Stimulated activated CD4-positive, alpha-beta T cell treated with anti-CD3 and anti-CD28 coated beads, Interleukin-12 subunit alpha, Interleukin-12 subunit beta, amount 100 ng/mL, for 24 hours (primary cell): Measurements from ENCODE around the gene GNGT2.
A peak's percentile ranks its signal among the peaks of the same experiment; 100 is the strongest.

ENCODE experiments used
- DNase-seq, 2 experiments: peaks; one replicate each; pipeline ENCODE4 v3.0.0-alpha.2; 2020; ENCODE audit warnings: low read depth in 2 of 2

Gene GNGT2

DNA sequence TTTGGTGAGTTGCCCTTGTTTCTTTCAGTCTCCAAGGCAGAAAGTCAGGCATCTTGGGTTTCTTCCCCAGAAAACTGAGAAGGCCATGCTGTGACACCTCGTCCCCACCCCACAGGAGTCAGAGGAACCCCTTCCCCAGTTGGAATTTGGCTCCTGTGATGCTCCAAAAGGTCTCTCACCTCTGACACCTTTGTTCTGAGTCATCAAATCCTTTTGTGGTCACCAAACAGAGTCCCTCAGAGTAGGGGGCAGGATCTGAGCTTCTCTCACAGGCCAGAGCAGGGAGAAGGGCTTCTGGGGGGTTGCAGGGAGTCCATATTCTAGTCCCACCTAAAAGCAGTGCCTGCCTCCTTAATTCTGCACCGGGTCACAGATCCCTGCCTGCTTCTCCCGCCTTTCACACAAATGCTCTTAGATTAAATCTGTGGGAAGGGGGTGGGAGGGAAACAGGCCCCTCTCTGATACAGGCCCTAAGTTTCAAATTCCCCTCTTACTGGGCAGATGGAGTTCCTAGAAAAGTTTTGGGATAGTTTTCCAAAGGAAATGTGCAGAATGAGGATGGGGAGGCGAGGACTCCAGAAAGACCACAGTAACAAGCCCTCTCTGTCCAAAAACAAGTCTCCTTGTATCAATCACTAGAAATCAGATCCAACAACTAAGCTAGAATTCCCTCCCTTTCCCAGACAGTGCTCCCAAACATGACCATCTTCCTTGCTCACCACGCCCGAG is 18.9 kb upstream of the GNGT2 start:
- DNase-seq, result no peak

DNA sequence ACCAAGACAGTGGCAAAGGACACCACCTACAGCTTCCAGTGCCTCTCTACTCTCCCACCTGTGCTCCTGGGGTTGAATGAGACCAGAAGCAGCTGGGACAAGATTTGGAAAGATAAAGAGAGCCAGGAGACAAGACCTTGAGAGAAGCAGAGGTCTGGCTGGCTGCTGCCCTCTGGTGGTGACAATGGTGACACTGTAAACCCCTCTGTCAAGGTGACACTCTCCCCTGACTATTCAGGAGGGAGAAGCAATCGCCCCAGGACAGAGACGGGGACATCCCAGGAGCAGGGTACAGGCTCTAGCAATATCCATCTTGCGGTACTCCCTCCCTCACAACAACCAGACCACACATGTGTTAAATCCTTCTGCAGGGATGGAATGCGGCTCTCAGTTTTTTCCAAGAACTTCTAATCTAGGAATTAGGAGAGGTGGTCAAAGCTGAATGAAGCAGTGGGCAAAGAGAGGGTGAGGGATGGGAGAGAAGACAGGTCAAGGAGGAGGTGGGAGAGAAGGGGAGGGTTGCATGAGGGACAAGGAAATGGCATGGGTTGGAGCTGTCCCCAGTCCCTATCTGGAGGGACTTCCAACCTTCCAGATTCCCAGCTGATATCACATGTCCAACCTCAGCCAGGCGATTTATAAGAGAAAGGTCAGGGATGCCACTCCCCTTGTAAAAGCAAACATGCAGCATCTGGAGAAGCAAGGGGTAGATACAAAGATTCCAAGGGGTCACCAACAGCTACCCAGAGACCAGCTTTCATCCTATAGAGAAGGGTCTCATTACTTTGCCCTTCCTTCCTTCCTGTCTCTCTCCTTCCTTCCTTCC is 17.3 kb upstream of the GNGT2 start:
- DNase-seq, result peak; percentile 46 to 80

DNA sequence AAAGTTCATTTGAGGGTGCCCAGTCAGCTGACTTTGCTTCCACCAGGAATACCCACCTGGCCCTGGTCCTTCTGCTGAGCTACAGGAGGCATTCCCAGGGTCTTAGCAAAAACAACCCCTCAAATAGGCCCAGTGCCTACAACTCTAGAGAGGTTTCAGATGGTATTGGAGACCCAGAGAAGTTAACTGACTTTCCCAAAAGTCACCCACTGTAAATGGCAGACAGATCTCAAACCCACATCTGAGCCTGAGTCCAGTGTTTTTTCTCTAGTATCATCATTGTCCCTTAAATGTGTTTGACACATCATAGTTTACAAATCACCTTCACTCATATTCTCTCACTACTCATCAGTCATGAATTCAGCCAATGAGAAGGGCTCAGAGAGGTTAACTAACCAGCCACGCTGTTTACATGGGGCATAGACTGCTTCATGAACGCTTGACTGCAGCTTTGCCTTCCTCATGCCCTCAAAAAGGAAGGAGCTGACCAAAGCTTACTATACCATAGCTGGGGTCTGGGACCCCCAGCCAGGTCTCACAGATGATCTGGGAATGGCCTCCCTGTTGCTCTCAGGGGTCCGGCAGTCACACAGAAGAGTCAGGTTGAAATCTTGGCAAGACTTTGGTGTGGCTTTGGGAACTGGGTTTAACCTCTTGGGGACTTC is 16.5 kb upstream of the GNGT2 start:
- DNase-seq, result no peak

DNA sequence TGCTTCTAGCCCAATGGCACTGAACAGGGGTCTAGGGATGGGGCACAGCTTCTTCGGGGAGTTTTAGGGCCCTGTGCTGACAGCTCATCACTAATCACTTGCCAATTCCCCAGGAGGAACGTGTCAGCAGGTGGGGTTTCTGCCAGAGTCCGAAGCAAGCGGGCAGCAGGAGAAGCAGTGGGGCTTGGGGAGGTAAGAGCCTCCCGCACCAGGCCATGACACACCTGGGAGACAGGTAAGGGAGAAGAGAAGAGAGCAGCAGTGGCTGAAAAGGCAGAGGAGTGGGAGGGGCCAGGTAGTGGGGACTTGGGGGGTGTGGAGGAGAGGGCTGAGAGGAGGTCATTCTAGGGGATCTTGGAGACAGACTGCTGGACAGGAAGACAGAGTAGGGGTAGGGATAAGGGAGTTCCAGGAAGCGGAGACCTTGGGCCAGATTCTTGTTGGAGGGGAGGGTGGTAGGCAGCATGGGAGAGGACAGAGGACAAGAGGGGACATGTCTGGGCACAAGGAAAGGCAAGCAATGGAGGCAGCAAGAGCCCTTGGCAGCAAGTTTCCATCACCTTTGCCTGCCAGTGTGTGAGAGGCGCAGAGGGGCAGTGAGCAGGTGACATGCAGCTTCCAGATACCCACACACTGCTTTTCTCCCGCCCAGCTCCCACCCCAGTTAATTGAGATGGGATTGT is 15.3 kb upstream of the GNGT2 start:
- no peak for DNase-seq

DNA sequence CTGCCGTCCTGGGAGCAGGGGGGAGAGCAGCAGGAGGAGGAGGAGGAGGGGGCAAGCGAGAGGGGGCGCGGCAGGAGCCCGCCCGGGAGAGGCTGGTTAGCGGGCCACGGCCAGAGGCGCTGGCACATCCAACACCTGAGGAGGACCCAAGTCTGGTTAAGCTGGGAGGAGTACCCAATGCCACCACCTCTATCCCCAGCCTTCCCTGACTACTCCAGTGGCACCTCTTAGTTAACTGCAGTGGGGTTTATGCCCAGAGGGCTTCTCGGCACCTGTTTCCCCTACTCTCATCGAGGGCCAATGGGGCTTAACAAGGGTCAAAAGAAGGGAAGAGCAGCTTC is 14.6 kb upstream of the GNGT2 start:
- DNase-seq, result no peak

DNA sequence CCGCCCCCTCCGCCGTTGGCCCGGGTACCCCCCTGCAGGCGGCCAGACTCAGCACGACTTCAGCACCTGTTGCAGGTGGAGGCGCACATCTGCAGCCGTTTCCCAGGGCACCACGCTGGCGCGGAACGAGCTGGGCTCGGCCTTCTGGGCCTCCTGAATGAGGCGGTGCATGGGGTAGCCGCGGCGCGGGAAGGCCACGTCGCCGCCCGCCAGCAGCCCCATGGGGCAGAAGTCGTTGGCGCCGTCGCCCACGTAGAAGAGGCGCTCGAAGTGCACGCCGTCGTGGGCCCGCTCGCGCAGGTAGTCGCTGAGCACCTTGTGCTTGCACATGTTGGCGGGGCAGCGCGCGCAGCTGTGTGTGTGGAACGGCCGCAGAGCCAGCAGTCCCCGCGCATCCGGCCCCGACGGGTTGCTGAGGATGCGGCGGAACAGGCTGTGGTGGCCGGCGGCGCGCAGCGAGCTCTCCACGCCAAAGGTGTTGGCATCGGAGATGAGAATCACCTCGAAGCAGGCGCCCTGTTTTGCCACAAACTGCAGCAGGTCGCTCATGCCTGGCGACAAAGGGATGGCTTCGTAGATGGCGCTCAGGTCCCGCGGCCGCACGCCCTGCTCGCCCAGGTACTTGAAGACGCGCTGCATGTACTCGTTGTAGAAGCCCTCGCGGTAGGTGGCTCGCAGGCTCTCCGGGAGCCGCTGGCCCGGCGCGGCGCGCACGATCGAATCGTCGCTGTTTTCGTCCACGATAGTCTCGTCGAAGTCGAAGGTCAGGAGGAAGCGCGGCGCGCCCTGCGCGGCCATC is 14.0 kb upstream of the GNGT2 start:
- peak in 1 of 2 experiments; percentile 14 for DNase-seq

DNA sequence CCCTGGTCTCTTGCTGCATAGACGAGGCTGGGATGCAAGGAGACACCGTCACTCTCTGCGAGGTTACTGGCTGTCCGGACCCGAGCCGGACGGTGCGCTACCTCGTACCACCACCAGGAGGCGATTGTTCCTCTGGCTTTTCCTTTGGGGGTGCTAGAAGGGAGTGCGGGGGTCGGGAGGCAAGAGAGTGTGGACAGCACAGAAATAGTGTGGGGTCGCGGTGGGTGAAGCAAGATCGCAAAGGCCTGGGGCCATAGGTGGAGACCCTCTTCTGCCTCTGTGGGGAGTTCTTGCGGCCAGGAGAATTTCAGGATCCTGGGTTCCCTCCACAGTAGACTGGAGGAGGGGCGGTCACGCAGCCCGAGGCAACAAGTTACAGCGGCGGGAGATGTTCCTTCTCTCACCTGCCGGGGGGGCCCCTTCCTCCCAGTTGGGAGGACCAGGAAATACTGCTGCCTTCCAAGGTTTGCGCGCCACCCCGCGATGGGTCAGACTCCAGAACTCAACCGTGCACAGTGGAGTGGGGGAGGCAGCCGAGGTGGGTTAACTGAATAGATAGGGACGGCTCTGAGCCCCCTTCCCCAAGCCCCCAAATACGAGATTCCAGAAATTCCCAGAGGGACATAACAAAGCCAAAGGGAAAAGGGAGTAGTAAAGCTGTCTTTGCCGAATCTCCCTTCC is 13.3 kb upstream of the GNGT2 start:
- DNase-seq, result peak; percentile 51 to 74

DNA sequence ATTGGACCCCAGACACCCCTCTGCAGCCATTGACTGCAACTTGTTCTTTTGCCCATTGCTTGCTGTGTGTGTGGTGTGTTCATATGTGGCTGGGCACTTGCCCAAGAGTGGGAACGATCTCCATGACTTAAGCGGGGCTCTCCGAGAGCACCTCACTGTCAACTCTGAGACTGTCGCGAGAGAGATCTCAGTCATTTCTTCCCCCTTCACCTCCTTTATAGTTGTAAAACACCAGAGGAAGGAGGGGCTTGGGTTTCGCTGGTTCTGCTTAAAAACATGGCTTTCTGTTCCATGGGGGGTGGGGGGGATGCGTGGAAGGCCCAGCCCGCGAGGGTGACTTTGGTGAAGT is 12.8 kb upstream of the GNGT2 start:
- DNase-seq, result no peak

DNA sequence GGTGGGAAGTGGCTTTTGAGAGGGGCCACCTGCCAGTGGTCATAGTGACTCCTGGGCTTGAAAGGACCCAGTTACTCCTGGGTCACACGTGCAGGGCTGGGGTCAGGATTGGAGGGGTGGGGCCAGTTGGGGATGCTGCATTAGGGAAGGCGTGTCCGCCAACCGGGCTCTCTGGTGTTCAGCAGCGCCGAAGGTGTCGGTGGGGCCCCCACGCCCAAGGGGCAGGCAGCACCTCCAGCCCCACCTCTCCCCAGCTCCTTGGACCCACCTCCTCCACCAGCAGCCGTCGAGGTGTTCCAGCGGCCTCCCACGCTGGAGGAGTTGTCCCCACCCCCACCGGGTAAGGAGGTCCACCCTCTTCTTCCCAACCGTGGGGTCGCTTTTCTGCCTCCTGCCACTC is 9.6 kb upstream of the GNGT2 start:
- no peak for DNase-seq

DNA sequence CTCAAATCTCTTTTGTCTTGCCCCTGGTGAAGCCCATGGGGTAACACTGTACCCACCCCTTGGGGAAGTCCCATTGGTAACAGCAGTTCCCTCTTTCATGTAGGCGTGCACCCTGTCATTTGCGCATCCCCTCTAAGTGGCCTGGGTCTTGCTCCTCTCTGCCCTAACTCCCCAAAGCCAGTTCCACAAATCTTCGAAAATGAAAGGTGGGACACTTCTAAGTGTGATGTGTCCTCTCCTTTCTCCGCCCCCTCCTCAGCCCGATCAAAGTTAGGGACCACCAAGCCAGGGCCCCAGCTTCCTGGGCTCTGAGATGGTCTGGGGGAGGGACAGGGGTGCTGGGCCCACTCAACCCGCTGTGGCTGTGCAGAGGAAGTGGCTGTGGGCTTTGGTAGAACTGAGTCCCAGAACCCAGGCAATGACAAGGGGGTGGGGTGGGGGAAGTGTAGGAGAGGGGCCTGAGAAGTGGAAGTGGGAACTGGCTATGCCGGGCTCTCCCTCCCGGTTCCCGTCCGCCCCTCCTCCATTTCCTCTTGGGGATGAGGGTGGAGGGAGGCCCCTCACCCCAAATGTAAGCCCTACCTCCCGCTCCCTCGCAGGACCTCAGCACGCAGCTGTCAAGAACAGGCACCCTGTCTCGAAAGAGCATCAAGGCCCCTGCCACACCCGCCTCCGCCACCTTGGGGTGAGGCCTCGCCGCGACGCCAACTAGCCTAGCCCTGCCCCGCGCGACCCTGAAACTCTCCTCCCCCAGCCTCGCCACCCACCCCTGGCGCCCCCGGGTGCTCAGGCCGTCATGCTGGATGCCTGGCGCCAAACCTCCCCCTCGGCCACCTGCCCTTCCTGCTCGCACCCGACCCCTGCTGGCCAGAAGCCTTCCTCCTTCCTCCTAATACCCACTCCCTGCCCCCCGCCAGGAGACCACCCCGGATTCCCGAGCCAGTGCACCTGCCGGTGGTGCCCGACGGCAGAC is 8.9 kb upstream of the GNGT2 start:
- no peak for DNase-seq

DNA sequence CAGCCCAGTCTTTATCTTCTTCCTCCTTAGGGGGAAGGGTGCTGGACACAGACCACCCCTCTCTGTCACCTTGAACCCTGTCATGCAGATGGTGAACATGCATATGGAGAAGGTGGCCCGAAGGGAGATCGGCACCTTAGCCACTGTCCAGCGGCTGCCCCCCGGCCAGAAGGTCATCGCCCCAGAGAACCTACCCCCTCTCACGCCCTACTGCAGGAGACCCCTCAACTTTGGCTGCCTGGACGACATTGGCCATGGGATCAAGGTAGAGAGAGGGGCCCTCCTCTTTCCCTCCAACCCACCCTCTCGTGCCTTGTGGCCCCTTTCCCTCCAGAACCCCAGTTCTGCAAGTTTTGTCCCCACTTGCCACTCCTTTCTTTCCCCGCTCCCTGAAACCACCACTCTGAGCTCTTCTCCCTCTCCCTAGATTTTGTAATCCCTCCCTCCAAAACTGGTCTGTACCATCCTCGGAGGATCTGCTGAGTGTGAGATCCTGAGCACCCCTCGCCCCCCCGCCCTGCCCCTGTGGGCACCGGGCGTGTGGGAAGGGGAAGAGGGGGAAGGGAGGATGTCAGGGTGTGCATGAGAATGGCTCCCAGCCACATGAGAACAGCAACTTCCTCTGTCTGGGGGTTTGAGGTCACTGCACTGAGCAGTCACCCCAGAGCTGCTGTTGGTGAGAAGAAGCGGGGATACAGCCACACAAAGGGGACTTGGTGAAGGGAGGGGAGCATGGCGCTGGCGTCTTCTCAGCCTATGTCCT is 7.5 kb upstream of the GNGT2 start:
- DNase-seq, result peak in 1 of 2 experiments; percentile 34

DNA sequence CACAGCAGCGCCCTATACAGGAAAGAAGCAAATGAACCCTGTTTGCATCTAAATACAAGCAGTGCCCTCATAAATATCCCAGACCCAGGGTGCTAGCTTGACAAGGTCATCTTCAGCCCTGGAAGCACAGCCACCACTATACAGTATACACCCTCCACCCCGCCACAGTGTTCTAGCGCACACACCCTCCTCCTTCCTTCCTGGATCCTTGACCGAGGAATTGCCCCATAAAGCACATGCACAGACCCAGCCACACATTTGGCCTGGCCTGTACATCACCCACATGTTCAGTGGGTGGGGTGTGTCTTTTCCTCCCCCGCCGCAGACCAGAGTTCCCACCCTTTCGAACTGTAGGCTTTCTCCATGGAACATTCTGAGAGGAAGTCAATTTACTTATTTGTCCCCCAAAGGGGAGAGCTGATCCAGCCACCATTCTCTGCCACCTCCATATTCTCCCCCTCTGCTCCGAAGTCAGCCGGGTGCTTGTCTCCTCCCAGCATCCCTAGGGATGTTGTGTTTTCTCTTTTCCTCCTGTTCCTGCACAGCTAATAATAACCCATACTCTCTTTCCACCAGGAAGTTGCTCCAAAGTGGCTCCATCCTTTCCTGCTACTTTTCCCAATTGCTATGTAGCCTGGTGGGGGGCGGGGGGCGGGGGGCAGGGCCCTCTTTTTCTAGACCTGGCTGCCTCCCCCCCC is 6.7 kb upstream of the GNGT2 start:
- DNase-seq, result no peak

DNA sequence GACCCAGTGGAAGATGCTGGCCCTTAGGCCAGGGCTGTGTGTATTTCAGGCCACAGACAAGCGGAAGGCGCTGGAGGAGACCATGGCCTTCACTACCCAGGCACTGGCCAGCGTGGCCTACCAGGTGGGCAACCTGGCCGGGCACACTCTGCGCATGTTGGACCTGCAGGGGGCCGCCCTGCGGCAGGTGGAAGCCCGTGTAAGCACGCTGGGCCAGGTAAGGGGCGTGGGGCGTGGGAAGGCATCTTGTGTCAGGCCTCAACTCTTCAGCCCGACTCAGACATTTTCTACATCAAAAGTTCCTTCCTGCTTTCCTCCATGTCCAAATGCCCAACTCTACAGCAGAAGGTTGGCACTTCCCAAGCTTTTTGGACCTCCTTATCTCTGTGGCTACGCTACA is 6.1 kb upstream of the GNGT2 start:
- no peak for DNase-seq

DNA sequence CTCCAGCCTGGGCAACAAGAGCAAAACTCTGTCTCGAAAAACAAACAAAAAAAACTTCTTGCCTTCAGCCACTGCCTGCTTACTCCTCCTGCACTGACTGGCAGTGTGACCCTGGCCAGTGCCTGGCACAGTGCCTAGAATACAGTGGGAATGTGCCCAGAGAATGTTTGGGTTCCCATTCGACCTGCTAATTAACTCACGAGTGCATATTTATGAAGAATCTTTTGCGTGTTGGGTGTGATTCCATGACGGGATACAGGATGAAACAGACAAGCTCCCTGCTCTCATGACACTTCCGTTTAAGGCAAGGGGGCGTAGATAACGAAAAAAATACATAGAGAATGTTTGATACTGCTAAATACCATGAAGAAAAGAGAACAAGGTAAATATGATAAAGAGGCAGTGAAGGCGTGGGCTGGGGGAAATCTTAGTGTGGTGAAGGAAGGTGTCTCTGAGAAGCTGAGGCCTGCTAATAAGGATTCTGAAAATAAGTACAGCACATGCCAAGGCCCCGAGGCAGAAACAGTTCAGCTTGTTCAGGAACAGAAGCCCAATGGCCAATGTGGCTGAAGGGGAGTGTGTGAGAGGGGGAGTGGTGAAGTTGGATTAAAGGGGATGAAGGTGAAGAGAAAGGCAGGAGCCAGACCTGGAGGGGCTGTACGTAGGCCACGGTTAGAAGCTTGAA is 4.4 kb upstream of the GNGT2 start:
- no peak for DNase-seq

DNA sequence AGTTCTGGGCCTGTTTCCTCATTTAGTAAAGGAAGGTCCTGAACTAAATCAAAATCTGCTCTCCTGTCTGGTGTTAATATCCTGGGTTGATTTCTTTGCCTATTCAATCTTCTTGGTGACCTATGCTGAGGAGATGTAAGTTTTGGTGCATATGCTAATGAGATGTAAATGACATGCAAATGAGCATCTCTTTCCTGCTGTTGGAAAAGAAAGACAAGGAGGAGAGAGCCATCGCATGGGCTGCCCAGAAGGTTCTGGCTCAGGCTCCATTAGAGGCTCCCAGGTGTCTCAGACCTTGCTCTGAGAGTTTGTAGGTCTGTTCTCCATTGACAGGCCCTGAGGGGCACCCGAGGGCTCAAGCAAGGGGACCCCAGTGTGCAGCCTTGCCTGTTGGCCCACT is 3.5 kb upstream of the GNGT2 start:
- no peak for DNase-seq

DNA sequence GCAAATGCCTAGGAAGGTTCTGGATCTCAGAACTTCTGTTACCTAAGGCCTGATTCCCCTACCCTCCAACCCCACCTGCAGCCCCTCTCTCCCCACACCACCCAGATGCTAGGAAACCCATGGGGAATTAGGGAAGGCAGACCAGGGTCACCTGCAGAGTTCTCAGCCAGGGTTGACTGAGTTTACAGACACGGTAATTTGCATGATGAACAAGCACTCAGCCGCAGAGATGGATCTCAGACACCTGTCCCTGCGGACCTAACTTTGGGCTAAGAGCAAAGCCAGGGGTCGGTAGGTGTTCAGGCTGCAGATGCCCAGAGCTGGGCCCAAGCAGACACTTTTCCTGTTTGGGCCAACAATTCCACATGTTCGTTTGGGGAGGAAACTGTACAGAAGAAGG is 3.0 kb upstream of the GNGT2 start:
- no peak for DNase-seq

DNA sequence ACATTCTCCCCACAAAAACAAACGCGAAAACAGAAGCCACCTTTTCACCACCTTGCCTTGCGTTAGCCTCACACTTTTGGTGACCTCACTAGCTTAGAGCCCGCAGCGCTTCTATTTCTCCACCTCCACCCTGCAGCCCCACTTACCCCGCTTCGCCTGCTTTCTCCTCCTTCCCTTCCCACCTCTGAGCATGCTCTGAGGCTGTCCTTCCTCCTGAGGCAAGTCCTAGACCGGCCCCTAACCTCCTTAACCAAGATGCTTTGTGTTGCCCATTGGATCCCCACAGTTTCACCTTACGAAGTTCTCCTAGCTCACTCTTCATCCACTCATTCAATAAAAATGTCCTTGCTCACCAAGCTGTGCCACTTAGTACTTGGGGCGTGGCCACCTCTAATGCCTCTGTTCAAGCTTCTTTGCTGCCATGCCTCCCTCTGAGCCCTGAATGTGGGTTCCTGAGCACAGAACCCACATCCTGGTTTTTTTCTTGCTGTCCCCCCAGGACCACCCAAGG is 1.3 kb downstream of the GNGT2 start:
- DNase-seq, result no peak

DNA sequence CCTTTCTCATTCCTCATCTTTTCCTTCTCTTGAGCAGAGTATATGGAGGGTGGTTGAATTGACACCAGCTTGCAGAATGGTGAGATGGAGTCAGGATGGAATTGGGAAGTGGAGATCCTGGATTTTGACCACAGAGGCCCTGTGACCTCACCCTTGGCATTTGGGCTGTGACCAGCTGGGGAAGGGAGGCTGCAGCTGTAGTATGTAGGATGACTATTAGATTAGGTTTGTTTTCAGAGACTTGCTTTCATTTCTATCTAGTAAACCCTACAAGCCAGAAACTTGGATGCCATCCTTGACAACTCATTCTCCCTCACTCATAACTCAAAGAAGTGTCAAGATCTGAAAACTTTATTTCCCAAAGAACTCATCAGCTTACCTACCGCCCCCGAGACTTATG is 5.9 kb downstream of the GNGT2 start:
- no peak for DNase-seq
